ENCODE data around the gene MISP3.

MISP3 gene

DNA sequence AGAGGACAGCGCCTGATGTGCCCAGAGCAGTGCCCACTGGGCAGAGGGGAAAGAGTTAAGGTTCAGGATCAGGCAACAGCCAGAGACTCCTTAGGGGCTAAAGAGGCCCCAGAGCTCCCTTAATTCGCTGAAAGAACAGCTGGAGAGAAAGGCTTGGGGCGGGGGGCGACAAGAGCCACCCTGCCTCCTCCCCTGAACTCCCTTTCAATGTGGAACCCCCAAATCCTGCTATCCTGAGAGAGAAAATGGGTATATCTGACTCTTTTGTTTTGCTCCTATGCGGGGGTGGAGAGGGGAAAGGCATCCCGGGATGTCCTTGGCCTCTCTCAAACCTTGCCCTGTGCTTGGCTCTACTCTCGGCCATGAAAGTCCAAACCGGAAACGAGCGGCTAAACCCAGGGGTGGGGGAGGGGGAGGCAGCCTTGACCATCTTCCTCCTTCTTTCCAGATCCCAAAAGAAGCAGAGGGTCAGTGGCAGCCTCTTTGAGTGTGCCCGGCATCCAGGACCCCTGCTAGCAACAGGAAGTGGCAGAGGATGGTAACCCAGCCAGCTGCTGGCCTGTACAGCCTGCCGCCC is 40.3 kb downstream of the MISP3 start:
- no peak for DNase-seq (ENCODE audit: low read depth)
- TF ChIP-seq, protein P1, sequence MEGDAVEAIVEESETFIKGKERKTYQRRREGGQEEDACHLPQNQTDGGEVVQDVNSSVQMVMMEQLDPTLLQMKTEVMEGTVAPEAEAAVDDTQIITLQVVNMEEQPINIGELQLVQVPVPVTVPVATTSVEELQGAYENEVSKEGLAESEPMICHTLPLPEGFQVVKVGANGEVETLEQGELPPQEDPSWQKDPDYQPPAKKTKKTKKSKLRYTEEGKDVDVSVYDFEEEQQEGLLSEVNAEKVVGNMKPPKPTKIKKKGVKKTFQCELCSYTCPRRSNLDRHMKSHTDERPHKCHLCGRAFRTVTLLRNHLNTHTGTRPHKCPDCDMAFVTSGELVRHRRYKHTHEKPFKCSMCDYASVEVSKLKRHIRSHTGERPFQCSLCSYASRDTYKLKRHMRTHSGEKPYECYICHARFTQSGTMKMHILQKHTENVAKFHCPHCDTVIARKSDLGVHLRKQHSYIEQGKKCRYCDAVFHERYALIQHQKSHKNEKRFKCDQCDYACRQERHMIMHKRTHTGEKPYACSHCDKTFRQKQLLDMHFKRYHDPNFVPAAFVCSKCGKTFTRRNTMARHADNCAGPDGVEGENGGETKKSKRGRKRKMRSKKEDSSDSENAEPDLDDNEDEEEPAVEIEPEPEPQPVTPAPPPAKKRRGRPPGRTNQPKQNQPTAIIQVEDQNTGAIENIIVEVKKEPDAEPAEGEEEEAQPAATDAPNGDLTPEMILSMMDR (IDR thresholded peaks at IDR 0.05; ENCODE audit: insufficient read depth, low read depth, low read length, missing control alignments) = no peak
- H3K4me3 ChIP-seq (ENCODE audit: low read length) = no peak overlapping the region

- no peak overlapping the region for H3K4me3 ChIP-seq (ENCODE audit: low read length)
- no peak for DNase-seq (ENCODE audit: low read depth)
- TF ChIP-seq, protein P1 (IDR thresholded peaks at IDR 0.05; ENCODE audit: insufficient read depth, low read depth, low read length, missing control alignments) = peak; percentile 40
Measured at GRCh38 chr19:14113762-14114414, 41.3 kb downstream of the MISP3 start.

- TF ChIP-seq, protein P1 (IDR thresholded peaks at IDR 0.05; ENCODE audit: insufficient read depth, low read depth, low read length, missing control alignments) = no peak
- no peak for DNase-seq (ENCODE audit: low read depth)
- H3K4me3 ChIP-seq (ENCODE audit: low read length) = no peak overlapping the region
Measured at GRCh38 chr19:14114439-14114838, 41.9 kb downstream of the MISP3 start.

GRCh38 chr19:14114854-14115253 is 42.3 kb downstream of the MISP3 start:
- H3K4me3 ChIP-seq (ENCODE audit: low read length) = no peak overlapping the region
- TF ChIP-seq, protein P1 (IDR thresholded peaks at IDR 0.05; ENCODE audit: insufficient read depth, low read depth, low read length, missing control alignments) = peak; percentile 42
- DNase-seq (ENCODE audit: low read depth) = peak; percentile 34

GRCh38 chr19:14115756-14116155 is 43.2 kb downstream of the MISP3 start:
- DNase-seq (ENCODE audit: low read depth) = no peak
- TF ChIP-seq, protein P1 (IDR thresholded peaks at IDR 0.05; ENCODE audit: insufficient read depth, low read depth, low read length, missing control alignments) = no peak
- H3K4me3 ChIP-seq (ENCODE audit: low read length) = no peak overlapping the region

DNA sequence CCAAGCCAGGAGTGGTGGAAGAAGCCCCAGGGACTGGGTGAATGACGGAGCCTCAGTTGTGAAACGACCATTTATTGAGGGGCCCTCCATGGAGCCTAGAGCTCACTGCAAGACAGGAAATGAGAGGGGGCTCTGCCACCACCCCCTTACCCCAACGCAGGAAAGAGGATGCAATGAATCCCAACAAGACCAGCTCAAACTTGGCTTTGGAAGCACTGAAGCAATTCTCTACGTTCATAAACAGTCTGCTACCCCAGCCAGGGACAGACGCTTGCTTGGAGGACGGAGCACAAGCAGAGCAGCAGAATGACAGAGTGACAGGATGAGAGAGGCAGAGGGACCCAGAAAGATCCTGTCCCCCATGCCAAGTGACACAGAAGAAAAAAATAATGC is 43.9 kb downstream of the MISP3 start:
- peak overlapping the region; percentile 63 for H3K4me3 ChIP-seq (ENCODE audit: low read length)
- no peak for DNase-seq (ENCODE audit: low read depth)
- TF ChIP-seq, protein P1 (IDR thresholded peaks at IDR 0.05; ENCODE audit: insufficient read depth, low read depth, low read length, missing control alignments) = no peak

Measured in epithelial cell of esophagus (primary cell).